ENCODE results near the gene FSCN2. TPM values are rescaled to one million over a fixed set of nuclear protein-coding genes. Genes with fewer than 3 reads are reported as not detected.

FSCN2 gene
- total RNA-seq, 1 experiment from 2014 or later, result 1.2 TPM

DNA sequence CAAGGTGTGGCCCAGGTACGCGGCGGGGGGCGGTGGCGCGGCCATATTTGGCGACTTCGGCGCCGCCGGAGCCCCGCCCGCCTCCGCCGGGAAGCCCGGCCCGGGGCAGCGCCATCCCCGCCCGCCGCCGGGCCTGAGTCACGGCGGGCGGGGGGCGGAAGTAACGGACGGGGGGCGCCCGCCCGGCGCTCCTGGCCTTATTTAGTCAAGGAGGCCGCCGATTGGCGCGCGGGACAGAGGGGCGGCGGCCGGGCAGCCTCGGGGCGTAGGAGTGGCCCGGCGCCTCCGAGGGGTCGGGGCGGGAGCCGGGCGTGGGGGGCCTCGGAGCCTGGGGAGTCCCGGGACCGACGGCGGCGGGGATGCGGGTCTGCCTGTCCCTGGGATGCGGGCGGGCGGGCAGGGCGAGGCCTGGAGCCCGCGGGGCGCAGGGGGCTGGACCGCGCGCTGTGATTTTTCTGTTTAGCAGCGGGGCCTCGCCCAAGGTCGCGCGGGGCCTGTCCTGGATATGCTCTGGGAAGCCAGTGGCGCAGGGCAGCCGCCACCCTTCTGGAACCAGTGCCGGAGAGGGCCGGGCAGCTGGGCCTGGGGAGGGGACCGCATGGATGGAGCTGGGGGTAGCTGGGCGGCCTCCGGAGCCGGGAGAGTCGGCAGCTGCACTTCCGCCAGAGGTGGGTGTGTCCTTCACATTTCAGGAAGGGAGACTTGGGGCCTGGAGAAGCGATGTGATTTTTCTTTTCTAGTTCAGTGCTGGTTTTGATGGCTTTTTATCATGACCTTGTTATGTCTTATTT is 13.2 kb upstream of the FSCN2 start:
- POLR2A ChIA-PET, result interaction anchor here (0.7 kb wide), 2 partner anchors 15 to 370 kb away, joined by 3 read pairs; no protein-coding TSS in a partner anchor
- intact Hi-C loops (cut with micrococcal nuclease; ENCODE audit: unreplicated experiment) (loop anchor here (5.0 kb wide), 1 partner anchor 123 kb away; no protein-coding TSS in a partner anchor), in situ Hi-C loops (cut with HindIII; ENCODE audit: low pct_unique_long_range_greater_than_20kb, low sequenced_read_pairs) (no loop called here)
- CTCF ChIA-PET, result no interaction called here
- DNase-seq (ENCODE audit: low read depth, low spot score), result no peak
- Histone ChIP-seq H3K36me3 (ENCODE audit: control insufficient read depth, insufficient read depth, low read length) (peaks cover 21% of the 10 kb centered on the region), H3K4me1 (ENCODE audit: control insufficient read depth, insufficient read depth, low read length) (peaks cover 32% of the 10 kb centered on the region), H3K27ac (ENCODE audit: low read length) (peak overlapping the region; percentile 93), H3K4me3 (ENCODE audit: low read depth in 2 of 2, low read length in 2 of 2) (peak overlapping the region; percentile 68 to 82), H3K27me3 (ENCODE audit: control insufficient read depth, insufficient read depth, low read length) (no peaks in the 10 kb centered on the region), H3K9me3 (ENCODE audit: control insufficient read depth, insufficient read depth, low read depth, low read length) (no peaks in the 10 kb centered on the region)
- peak; percentile 35 for ATAC-seq
- peak; percentile 79; the same call in 1 of the 2 replicates for TF ChIP-seq POLR2AphosphoS5 (IDR thresholded peaks at IDR 0.05; ENCODE audit: low read depth, low read length)
- TF ChIP-seq, protein P1, sequence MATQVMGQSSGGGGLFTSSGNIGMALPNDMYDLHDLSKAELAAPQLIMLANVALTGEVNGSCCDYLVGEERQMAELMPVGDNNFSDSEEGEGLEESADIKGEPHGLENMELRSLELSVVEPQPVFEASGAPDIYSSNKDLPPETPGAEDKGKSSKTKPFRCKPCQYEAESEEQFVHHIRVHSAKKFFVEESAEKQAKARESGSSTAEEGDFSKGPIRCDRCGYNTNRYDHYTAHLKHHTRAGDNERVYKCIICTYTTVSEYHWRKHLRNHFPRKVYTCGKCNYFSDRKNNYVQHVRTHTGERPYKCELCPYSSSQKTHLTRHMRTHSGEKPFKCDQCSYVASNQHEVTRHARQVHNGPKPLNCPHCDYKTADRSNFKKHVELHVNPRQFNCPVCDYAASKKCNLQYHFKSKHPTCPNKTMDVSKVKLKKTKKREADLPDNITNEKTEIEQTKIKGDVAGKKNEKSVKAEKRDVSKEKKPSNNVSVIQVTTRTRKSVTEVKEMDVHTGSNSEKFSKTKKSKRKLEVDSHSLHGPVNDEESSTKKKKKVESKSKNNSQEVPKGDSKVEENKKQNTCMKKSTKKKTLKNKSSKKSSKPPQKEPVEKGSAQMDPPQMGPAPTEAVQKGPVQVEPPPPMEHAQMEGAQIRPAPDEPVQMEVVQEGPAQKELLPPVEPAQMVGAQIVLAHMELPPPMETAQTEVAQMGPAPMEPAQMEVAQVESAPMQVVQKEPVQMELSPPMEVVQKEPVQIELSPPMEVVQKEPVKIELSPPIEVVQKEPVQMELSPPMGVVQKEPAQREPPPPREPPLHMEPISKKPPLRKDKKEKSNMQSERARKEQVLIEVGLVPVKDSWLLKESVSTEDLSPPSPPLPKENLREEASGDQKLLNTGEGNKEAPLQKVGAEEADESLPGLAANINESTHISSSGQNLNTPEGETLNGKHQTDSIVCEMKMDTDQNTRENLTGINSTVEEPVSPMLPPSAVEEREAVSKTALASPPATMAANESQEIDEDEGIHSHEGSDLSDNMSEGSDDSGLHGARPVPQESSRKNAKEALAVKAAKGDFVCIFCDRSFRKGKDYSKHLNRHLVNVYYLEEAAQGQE (IDR thresholded peaks at IDR 0.05; ENCODE audit: insufficient read depth in 1 of 2, low read depth in 2 of 2, low read length in 1 of 2), result 0 out of 4 replicates have a peak, but pooled peaks of 1 of the 2 experiments have one; percentile 10
- TF ChIP-seq, protein P2, sequence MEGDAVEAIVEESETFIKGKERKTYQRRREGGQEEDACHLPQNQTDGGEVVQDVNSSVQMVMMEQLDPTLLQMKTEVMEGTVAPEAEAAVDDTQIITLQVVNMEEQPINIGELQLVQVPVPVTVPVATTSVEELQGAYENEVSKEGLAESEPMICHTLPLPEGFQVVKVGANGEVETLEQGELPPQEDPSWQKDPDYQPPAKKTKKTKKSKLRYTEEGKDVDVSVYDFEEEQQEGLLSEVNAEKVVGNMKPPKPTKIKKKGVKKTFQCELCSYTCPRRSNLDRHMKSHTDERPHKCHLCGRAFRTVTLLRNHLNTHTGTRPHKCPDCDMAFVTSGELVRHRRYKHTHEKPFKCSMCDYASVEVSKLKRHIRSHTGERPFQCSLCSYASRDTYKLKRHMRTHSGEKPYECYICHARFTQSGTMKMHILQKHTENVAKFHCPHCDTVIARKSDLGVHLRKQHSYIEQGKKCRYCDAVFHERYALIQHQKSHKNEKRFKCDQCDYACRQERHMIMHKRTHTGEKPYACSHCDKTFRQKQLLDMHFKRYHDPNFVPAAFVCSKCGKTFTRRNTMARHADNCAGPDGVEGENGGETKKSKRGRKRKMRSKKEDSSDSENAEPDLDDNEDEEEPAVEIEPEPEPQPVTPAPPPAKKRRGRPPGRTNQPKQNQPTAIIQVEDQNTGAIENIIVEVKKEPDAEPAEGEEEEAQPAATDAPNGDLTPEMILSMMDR (IDR thresholded peaks at IDR 0.05), result no peak
- peak; percentile 4; the same call in 1 of the 2 replicates for TF ChIP-seq TCF7L2 (IDR thresholded peaks at IDR 0.05; ENCODE audit: low read depth, low read length)
- peak; percentile 77 for TF ChIP-seq SIN3A (IDR thresholded peaks at IDR 0.05; ENCODE audit: borderline replicate concordance, insufficient read depth, low read depth, low read length)
- BruUV-seq (replicated peaks), result TSS peak; percentile 90

DNA sequence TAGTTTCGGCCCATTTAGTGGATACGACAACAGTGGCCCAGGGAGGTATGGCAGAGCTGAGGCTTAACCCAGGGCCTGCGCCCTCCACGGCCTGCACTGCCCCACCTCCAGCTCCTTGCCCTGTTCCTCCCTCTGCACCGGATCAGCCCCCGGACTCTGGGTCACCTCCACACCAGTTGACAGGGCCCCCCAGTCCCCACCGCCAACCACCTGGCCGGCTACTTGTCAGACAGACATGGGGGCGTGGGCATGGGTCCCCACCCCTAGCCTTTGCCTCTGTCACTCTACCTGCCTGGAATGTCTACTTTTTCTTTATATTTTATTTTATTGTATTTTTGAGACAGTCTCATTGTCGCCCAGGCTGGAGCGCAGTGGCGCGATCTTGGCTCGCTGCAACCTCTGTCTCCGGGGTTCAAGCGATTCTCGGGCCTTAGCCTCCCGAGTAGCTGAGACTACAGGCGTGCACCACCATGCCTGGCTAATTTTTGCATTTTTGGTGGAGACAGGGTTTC is 12.6 kb upstream of the FSCN2 start:
- in situ Hi-C loops (cut with HindIII; ENCODE audit: low pct_unique_long_range_greater_than_20kb, low sequenced_read_pairs), result no loop called here
- no peak; the same call in 1 of the 2 replicates for TF ChIP-seq POLR2AphosphoS5 (IDR thresholded peaks at IDR 0.05; ENCODE audit: low read depth, low read length)
- no peak for TF ChIP-seq TCF7L2 (IDR thresholded peaks at IDR 0.05; ENCODE audit: low read depth, low read length)
- no peak for TF ChIP-seq SIN3A (IDR thresholded peaks at IDR 0.05; ENCODE audit: borderline replicate concordance, insufficient read depth, low read depth, low read length)
- TF ChIP-seq, protein P1 (IDR thresholded peaks at IDR 0.05; ENCODE audit: insufficient read depth in 1 of 2, low read depth in 2 of 2, low read length in 1 of 2), result no peak
- TF ChIP-seq, protein P2 (IDR thresholded peaks at IDR 0.05), result no peak
- H3K4me1 ChIP-seq (ENCODE audit: control insufficient read depth, insufficient read depth, low read length), result peaks cover 36% of the 10 kb centered on the region
- BruUV-seq (replicated peaks), result no TSS peak
- H3K36me3 ChIP-seq (ENCODE audit: control insufficient read depth, insufficient read depth, low read length), result peaks cover 14% of the 10 kb centered on the region
- ATAC-seq, result no peak
- peak overlapping the region; percentile 93 for H3K27ac ChIP-seq (ENCODE audit: low read length)
- ChIA-PET CTCF (no interaction called here), POLR2A (interaction anchor here (0.7 kb wide), 1 partner anchor 15 kb away, joined by 3 read pairs; no protein-coding TSS in a partner anchor)
- DNase-seq (ENCODE audit: low read depth, low spot score), result no peak
- intact Hi-C loops (cut with micrococcal nuclease; ENCODE audit: unreplicated experiment), result loop anchor here (5.0 kb wide), 1 partner anchor 123 kb away; no protein-coding TSS in a partner anchor
- peak overlapping the region; percentile 68 to 82 for H3K4me3 ChIP-seq (ENCODE audit: low read depth in 2 of 2, low read length in 2 of 2)
- H3K27me3 ChIP-seq (ENCODE audit: control insufficient read depth, insufficient read depth, low read length), result no peaks in the 10 kb centered on the region
- H3K9me3 ChIP-seq (ENCODE audit: control insufficient read depth, insufficient read depth, low read depth, low read length), result no peaks in the 10 kb centered on the region

Data from Panc1 (cell line).